NCI-H1436 (cell line): ENCODE data around the gene TRIM17.
"Not testable (repeated sequence)": the region's sequence is repeated elsewhere in the genome, so short reads cannot be mapped to it uniquely, and the experiment has no call there.

Source experiments
- DNase-seq: peaks from one replicate; lab custom pipeline; 2025; lab: John Stamatoyannopoulos, UW

TRIM17 gene

GRCh38 chr1:228446852-228447251 is 30.2 kb upstream of the TRIM17 start:
- DNase-seq = no peak

- DNase-seq = no peak
Measured at GRCh38 chr1:228445843-228446650, 29.4 kb upstream of the TRIM17 start.

DNA sequence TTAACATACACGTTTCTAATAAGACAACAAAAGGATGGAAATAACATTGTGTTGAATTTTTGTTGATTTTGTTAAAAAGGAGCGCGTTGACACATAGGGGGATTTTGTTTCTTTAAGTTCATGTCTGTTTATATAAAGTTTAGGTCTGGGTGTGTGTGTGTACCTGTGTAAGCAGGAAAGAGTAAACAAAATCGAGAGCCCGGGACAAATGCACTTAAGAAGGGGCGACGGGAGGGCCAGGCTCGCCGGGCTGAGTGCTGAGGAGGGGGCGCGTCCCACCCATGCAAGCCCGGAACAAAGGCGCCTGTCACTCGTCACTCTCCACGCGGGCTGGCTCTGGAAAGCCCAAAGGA is 28.8 kb upstream of the TRIM17 start:
- DNase-seq = no peak

- no peak for DNase-seq
Measured at GRCh38 chr1:228443395-228443794, 26.7 kb upstream of the TRIM17 start.

- DNase-seq = no peak
Measured at GRCh38 chr1:228440761-228441500, 24.3 kb upstream of the TRIM17 start.

- DNase-seq = no peak
Measured at GRCh38 chr1:228438266-228438665, 21.6 kb upstream of the TRIM17 start.

DNA sequence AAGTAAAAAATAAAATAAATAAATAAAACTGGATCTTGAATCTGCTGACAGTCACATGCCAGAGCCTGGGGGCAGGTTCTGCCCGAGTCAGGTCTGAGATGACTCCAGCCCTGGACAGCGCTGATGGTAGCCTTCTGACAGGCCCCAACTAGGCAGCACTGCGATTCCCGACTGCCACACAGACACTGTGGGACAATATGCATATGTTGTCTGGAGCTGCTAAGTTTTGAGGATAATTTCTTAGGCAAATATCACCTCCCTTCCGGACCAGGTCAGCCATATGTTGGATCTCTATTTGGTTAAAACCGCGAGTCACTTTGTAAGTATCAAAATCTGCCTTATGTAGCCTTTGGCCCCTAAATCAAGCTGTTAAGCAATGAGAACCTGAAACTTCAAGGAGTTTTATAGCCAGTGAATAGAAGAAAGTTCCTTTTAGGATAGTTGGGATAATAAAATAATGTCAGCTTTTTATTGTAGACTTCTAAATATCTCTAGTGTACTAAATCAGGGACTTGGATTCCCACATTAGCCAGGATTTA is 20.8 kb upstream of the TRIM17 start:
- DNase-seq = no peak

- DNase-seq = no peak
Measured at GRCh38 chr1:228434689-228435088, 18.0 kb upstream of the TRIM17 start.

DNA sequence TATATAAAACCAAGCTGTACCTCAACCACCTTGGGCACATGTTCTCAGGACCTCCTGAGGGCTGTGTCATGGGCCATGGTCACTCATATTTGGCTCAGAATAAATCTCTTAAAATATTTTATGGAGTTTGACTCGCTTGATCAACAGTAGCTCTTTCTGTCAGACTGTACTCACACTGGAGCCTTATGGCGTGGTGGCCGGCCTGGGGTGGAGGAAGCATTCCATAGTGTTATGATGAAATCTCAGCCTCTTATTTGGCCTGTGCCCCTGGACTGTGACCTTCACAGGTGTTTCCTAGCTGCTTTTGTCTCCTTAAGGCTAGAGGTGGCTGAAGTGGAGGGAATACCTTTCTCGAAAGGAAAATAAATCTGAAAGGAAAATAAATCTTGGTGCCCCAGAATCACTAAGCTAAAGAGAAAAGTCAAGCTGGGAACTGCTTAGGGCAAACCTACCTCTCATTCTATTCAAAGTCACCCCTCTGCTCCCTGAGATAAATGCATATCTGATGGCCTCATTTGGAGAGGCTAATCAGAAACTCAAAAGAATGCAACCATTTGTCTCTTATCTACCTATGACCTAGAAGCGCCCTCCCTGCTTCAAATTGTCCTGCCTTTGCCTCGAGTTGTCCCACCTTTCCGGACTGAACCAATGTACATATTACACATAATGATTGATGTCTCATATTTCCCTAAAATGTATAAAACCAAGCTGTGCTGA is 16.8 kb upstream of the TRIM17 start:
- DNase-seq = not testable (repeated sequence)

GRCh38 chr1:228430243-228430642 is 13.6 kb upstream of the TRIM17 start:
- no peak for DNase-seq

- DNase-seq = no peak
Measured at GRCh38 chr1:228429698-228430097, 13.0 kb upstream of the TRIM17 start.

DNA sequence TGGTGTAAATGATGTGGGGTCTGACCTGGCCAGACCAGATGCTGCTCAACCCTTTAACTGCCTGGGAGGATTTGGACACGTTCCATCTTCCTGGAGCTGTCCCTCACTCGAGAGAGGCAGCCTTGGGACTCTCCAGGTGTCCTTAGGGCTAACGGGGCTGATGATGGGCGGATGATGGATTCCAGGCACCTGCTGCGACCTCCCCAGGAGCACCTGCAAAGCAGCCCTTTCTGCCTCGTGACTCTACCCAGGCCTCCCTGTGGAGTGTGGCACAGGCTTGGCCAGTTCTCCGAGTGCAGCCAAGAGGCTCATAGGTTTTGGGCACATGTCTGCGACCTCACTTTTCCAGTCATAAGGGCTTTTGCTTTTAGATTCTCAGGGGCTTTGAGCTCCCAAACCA is 12.3 kb upstream of the TRIM17 start:
- no peak for DNase-seq

- no peak for DNase-seq
Measured at GRCh38 chr1:228428412-228428811, 11.8 kb upstream of the TRIM17 start.

- DNase-seq = no peak
Measured at GRCh38 chr1:228426518-228427175, 10.0 kb upstream of the TRIM17 start.

GRCh38 chr1:228424685-228425660 is 8.3 kb upstream of the TRIM17 start:
- DNase-seq = no peak

- no peak for DNase-seq
Measured at GRCh38 chr1:228423404-228424053, 6.9 kb upstream of the TRIM17 start.

DNA sequence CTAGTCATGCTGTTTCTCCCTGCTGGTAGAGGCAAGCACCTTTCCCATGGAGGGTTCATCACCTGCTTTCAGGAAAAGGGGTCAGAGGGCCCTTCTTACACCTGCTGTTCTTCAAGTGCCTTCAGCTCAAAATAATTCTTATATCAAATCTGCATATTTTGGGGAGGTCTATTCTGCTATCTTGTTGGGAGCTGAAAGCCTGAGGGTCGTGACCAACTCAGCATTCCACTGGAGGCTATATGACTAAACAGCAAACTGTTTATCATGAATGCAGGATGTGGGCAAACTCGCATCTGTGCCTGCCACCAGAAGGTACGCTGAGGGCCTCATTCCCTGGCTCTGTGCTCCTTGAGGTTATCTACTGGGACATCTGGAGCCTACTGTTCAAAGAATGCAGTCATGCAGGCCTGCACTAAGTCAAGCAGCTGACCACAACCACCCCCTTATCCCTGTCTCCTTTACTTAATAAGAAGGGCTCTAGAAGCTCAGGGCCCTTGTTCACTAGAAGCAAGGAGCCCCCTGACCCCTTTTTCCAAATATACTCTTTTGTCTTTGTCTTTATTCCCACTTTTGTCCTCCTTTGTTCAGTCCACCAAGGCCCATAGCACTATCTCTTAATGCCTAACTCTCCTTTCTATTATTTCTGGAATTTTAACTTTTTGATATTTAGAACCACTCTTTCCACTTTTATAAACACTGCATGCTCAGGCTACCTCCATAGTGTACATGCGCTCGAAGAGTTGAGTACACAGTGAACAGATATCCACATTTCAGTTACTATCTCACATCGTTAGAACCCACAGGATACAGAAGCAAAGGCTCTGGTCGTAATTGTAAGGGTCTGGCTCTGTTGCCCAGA is 4.5 kb upstream of the TRIM17 start:
- no peak for DNase-seq

DNA sequence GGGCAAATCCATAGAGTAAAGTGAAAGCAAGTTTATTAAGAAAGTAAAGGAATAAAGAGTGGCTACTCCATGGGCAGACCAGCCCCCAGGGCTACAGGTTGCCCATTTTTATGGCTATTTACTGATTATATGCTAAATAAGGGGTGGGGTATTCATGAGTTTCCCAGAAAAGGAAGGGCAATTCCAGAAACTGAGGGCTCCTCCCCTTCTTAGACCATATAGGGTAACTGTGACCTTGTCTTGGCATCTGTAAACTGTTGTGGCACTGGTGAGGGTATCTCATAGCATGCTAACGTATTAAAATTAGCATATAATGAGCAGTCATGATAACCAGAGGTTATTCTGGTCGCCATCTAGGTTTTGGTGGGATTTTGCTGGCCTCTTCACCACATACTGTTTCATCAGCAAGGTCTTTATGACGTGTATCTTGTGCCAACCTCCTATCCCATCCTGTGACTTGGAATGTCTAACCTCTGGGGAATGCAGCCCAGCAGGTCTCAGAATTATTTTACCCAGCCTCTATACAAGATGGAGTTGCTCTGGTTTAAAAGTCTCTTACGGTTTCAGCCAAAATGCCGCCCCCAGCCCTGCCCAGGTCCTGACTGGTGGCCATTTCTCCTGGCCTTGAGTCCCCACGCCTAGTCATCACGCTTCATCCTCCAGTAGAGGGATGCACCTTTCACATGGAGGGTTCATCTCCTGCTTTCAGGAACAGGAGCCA is 982 bp upstream of the TRIM17 start:
- no peak for DNase-seq

- no peak for DNase-seq
Measured at GRCh38 chr1:228417061-228417460, 400 bp upstream of the TRIM17 start.
